GM12875 (cell line): ENCODE measurements around the gene ANAPC5.
A peak's percentile ranks its signal among the peaks of the same experiment; 100 is the strongest.
"Not testable (repeated sequence)": the region's sequence is repeated elsewhere in the genome, so short reads cannot be mapped to it uniquely, and the experiment has no call there.

Source experiments
- H3K4me3 ChIP-seq: one replicate; pipeline ENCODE4 v1.5.1; 2011; ENCODE audit warnings: low read depth, low read length, control low read depth
- TF ChIP-seq, protein P1 (sequence below): IDR thresholded peaks from 2 replicates; pipeline ENCODE4 v1.5.1; 2011; ENCODE audit warnings: low read depth, mild to moderate bottlenecking, control low read depth, inconsistent platforms, low read length, moderate library complexity, borderline replicate concordance; ENCODE audit not compliant: insufficient read depth

Gene ANAPC5

DNA sequence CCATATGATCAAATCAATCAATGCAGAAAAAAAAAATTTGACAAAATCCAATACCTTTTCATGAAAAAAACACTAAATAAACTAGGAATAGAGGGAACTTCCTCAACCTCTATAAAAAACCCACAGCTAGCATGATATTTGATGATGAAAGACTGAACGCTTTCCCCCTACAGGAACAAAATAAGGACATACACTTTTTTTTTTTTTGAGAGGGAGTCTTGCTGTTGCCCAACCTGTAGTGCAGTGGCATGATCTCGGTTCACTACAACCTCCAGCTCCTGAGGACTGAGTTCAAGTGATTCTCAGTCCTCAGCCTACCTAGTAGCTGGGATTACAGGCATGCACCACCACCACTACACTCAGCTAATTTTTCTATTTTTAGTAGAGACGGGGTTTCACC is 37.8 kb downstream of the ANAPC5 start:
- TF ChIP-seq, protein P1, sequence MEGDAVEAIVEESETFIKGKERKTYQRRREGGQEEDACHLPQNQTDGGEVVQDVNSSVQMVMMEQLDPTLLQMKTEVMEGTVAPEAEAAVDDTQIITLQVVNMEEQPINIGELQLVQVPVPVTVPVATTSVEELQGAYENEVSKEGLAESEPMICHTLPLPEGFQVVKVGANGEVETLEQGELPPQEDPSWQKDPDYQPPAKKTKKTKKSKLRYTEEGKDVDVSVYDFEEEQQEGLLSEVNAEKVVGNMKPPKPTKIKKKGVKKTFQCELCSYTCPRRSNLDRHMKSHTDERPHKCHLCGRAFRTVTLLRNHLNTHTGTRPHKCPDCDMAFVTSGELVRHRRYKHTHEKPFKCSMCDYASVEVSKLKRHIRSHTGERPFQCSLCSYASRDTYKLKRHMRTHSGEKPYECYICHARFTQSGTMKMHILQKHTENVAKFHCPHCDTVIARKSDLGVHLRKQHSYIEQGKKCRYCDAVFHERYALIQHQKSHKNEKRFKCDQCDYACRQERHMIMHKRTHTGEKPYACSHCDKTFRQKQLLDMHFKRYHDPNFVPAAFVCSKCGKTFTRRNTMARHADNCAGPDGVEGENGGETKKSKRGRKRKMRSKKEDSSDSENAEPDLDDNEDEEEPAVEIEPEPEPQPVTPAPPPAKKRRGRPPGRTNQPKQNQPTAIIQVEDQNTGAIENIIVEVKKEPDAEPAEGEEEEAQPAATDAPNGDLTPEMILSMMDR, result no peak
- no peak overlapping the region for H3K4me3 ChIP-seq

GRCh38 chr12:121310231-121310630 is 42.0 kb downstream of the ANAPC5 start:
- H3K4me3 ChIP-seq, result not testable (repeated sequence)

GRCh38 chr12:121307397-121307796 is 44.8 kb downstream of the ANAPC5 start:
- not testable (repeated sequence) for H3K4me3 ChIP-seq

DNA sequence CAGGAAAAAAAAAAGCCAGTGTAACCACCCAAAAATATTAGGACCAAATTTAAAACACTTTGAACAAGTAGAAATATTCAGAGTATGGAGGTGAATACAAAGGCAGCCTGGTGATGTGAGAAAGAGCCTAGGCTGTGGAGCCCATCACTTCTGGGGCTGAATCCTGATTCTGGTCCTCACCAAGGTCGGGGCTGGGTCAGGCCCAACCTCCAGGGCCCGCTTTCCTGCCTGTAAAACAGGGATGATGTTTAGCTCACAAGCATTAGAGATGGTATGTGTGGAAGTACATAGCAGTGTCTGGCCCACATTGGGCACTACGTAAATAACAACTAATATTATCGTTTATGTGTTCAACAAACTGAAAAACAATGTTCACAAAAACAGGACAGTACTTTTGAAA is 47.9 kb downstream of the ANAPC5 start:
- no peak overlapping the region for H3K4me3 ChIP-seq
- TF ChIP-seq, protein P1, result no peak

DNA sequence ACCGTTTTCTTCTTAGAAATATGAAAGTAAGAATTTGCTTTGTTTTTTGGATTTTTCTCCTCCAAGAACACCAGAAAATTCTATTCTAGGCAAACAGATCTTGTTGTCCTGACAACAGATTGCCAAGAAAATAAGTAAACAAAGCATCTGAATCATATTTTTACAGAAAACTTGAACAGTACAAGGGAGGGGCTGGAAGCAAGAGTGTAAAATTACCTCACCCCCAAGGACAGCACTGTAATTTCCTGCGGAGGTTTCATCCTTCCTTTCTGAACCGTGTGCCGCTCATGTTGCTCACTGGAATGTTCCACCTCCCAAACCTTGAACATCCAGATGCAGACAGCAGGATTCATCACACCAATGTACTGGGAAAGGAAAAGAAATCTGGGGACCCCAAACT is 50.3 kb downstream of the ANAPC5 start:
- H3K4me3 ChIP-seq, result no peak overlapping the region
- TF ChIP-seq, protein P1, result no peak

DNA sequence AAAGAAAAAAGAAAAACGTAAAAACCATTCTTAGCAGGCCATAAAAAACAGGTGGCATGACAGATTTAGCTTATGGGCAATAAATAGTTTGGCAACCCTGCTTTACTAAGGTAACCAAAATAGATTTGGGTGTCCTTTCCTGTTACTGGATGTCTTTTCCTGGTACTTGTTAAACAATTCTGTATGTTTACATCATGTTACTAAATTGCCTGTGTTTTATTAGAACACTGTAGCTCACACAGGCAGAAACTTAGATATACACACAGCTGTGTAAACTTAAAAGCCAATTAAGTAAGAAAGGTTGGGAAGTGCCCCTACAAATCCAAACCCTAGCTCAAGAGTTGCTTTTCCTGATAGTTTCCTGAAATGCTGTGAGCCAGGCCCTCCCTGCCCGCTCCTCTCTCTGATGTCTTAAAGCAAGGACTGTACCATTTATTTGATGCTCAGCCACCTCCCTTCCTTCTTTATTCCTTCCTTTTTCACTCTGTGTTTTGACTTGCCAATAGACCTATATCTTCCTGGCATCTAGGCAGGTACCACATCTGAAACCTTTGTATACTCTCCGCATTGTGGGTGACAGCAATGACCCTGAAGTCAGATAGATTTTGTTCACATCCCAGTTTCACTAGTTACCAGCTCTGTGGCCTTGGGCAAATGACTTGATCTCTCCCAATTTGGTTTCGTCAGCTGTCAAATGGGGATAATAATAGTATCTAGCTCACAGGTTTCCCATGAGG is 52.0 kb downstream of the ANAPC5 start:
- TF ChIP-seq, protein P1, result no peak
- no peak overlapping the region for H3K4me3 ChIP-seq

GRCh38 chr12:121299662-121300061 is 52.5 kb downstream of the ANAPC5 start:
- H3K4me3 ChIP-seq, result no peak overlapping the region
- TF ChIP-seq, protein P1, result no peak

DNA sequence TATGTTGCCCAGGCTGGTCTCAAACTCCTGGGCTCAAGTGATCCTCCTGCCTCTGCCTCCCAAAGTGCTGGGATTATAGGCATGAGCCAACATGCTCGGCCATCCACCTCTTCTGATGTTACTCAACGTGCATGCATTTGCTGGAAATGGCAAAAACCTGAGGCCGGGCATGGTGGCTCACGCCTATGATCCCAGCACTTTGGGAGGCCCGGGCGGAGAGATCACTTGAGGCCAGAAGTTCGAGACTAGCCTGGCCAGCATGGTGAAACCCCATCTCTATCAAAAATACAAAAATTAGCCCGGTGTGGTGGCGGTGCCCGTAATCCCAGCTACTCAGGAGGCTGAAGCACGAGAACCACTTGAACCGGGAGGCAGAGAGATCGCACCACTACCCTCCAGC is 53.8 kb downstream of the ANAPC5 start:
- H3K4me3 ChIP-seq, result not testable (repeated sequence)

DNA sequence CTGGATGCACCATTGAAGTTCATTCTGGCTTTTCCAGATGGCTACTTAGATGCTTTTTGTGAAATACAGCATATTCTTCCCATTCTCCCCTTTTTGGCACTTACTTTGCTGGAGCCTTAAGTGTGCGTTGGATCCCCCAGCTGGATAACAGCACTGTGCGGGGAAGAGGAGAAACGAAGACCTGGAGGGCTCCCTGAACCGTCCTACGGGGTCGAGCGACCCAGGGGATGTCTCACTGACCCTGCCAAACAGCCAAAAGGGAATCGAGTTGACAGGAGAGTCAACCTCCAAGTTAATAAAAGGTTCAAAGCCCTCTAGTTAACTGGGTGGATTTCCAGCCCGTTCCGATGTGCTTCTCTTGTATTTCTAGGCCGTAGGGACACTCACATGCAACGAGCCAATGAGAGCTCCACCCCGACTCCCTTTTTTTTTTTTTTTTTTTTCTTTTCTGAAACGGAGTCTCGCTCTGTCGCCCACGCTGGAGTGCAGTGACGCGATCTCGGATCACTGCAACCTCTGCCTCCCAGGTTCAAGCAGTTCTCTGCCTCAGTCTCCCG is 54.7 kb downstream of the ANAPC5 start:
- peak overlapping the region; percentile 80 for H3K4me3 ChIP-seq
- TF ChIP-seq, protein P1, result no peak
